ENCODE data around the gene SLC38A10. TPM values are rescaled to one million over a fixed set of nuclear protein-coding genes. Genes with fewer than 3 reads are reported as not detected.
"Not testable (repeated sequence)": the region's sequence is repeated elsewhere in the genome, so short reads cannot be mapped to it uniquely, and the experiment has no call there.

SLC38A10 gene
- polyA plus RNA-seq, 4 donors = 55.3 to 72.5 (median 58.5) TPM

- DNase-seq (ENCODE audit: low read depth in 4 of 4, low spot score in 3 of 4) = no peak
Observed at GRCh38 chr17:81234506-81234855, 60.6 kb downstream of the SLC38A10 start.

GRCh38 chr17:81233811-81234505 lies 61.1 kb downstream of the SLC38A10 start:
- DNase-seq (ENCODE audit: low read depth in 4 of 4, low spot score in 3 of 4) = no peak

GRCh38 chr17:81233316-81233715 lies 61.8 kb downstream of the SLC38A10 start:
- no peak for DNase-seq (ENCODE audit: low read depth in 4 of 4, low spot score in 3 of 4)

DNA sequence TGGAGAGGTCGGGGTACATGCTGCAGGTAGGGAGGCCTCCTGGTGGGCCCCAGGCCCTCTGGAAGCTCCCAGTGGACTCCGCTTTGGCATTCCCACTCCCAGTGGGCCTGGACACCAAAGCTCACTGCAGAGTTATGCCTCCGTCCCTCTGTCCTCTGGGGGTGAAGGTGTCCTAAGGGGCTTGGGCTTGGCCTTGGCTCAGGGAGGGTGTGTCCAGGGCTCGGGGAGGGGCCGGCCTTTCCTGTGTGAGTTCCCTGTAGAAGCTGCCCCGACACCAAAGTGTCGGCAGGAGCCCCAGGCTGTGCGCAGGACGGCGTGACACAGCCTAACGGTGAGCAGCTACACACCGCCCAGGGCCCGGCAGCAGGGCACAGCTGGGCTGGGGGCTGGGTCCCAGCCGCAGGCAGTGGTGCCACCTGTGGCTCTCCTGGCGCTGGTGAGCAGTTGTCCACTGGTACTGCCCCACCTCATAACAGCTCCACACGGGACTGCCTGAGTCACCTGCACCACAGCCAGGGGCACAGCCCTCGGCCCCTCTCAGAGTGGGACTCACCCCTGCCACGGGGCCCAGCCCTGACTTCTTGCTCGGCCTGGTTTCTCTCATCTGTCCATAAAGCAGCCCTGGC lies 62.4 kb downstream of the SLC38A10 start:
- no peak for DNase-seq (ENCODE audit: low read depth in 4 of 4, low spot score in 3 of 4)

GRCh38 chr17:81231766-81232581 lies 63.1 kb downstream of the SLC38A10 start:
- no peak for DNase-seq (ENCODE audit: low read depth in 4 of 4, low spot score in 3 of 4)

DNA sequence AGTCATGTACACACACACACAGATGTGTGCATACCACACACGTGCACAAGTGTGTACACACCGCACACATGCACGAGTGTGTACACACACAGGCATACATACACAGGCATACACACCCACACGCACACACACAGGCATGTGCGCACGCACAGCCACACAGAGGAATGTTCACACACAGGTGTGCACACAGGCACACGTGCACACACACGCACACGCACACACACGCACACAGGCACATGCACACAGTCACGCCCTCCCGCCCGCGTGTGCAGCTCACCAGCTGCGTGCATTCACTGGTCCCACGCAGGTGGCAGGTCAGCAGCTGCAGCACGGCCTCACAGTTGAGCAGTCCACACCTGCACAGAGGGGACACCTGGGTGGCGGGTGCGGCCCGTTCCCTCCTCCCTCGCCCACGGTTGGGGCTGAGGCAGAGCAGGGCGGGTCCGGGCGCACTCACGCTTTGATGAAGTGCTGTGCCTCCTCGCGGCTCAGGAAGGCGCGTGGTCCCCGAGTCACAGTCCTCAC lies 63.9 kb downstream of the SLC38A10 start:
- no peak for DNase-seq (ENCODE audit: low read depth in 4 of 4, low spot score in 3 of 4)

GRCh38 chr17:81230043-81230820 lies 64.9 kb downstream of the SLC38A10 start:
- DNase-seq (ENCODE audit: low read depth in 4 of 4, low spot score in 3 of 4) = no peak

- DNase-seq (ENCODE audit: low read depth in 4 of 4, low spot score in 3 of 4) = no peak
Observed at GRCh38 chr17:81229666-81229920, 65.5 kb downstream of the SLC38A10 start.

DNA sequence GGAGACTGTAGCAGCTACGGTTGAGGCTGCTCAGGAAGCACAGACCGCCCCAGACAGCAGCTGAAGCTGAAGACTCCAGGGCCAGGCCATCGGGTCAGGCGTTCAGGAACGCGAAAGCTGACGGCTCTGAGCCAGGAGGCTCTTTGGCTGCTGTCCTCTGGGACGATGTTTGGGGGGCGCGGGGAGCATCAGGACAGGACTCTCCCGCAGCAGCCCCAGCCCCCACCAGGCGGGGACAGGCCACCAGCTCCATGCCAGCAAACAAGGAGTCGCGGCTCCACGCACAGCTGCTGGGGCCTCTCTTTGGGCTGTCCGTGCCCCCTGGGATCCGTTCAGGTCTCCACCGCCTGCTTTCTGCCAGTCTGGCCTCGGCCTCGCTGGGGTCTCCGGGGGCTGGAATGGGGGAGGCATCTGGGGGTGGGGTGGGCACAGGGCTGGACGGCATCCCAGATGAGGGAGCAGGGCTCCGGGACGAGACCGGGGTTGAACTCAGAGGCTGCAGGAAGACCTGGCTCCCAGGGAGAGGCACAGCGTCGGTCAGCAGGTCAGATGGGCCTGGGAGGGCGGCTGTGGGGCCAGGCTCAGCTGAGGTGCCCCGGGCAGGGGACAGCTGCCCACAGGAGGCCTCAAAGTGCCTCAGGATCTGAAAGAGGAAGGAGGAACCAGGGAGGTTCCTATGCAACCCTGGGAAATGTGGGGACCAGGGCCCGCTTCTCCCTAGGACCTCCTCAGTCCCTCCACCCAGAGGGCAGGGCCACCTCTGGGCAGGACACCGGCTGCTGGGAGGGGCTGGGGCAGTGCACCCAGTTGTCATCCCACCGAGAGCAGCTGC lies 66.1 kb downstream of the SLC38A10 start:
- no peak for DNase-seq (ENCODE audit: low read depth in 4 of 4, low spot score in 3 of 4)

- DNase-seq (ENCODE audit: low read depth in 4 of 4, low spot score in 3 of 4) = no peak
Observed at GRCh38 chr17:81228420-81228819, 66.7 kb downstream of the SLC38A10 start.

DNA sequence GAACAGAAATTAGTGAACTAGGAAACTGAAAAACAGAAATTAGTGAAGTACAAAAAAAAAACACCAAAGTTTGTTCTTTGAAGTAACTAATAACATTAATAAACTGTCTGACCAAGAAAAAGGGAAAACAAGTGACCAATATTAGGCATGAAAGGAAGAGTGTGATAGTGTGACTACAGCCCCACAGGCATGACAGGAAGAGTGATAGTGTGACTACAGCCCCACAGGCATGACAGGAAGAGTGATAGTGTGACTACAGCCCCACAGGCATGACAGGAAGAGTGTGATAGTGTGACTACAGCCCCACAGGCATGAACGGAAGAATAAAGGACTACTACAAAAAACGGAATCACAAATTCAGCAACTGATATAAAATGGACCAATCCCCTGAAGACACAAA lies 67.5 kb downstream of the SLC38A10 start:
- DNase-seq (ENCODE audit: low read depth in 4 of 4, low spot score in 3 of 4) = not testable (repeated sequence)

DNA sequence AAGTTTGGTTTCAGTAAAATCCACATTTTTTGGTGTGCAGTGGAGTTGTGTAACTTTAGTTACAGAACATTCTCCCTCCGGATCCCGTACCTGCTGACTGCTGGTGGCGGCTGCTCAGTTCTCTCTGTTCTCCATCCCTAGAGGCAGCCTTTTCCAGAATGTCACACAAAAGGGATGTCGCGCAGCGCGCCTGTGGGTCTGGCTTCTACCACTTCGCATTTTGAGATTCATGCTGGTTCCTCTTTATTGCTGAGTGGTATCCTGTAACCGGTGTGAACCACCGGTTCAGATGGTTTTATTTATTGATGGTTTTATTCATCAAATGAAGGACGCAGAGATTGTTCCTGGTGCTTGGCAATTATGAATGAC lies 71.4 kb downstream of the SLC38A10 start:
- no peak for DNase-seq (ENCODE audit: low read depth in 4 of 4, low spot score in 3 of 4)

- peak; percentile 93 to 96 (median 95) for DNase-seq (ENCODE audit: low read depth in 4 of 4, low spot score in 3 of 4)
Observed at GRCh38 chr17:81222906-81223761, 72.0 kb downstream of the SLC38A10 start, which contains the start of gene CEP131. CEP131 (minus strand) TSS chr17:81222965; CDS start chr17:81220056, 2,909 bp downstream.

DNA sequence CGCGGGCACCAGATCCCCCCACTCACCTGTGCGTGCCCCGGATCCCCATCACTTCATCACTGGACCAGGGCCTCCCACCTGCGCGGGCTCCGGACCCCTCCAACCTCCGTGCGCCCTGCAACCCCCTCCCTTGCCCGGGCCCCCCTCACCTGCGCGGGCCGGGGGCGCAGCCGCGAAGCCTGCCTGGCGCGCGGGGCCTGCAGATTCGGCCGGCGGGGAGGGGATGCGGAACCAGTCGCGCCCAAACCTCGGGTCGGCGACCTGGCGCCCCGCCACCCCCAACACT lies 72.5 kb downstream of the SLC38A10 start:
- DNase-seq (ENCODE audit: low read depth in 4 of 4, low spot score in 3 of 4) = no peak

GRCh38 chr17:81221842-81222619 lies 73.1 kb downstream of the SLC38A10 start:
- DNase-seq (ENCODE audit: low read depth in 4 of 4, low spot score in 3 of 4) = no peak

GRCh38 chr17:81221371-81221841 lies 73.7 kb downstream of the SLC38A10 start:
- DNase-seq (ENCODE audit: low read depth in 4 of 4, low spot score in 3 of 4) = no peak

DNA sequence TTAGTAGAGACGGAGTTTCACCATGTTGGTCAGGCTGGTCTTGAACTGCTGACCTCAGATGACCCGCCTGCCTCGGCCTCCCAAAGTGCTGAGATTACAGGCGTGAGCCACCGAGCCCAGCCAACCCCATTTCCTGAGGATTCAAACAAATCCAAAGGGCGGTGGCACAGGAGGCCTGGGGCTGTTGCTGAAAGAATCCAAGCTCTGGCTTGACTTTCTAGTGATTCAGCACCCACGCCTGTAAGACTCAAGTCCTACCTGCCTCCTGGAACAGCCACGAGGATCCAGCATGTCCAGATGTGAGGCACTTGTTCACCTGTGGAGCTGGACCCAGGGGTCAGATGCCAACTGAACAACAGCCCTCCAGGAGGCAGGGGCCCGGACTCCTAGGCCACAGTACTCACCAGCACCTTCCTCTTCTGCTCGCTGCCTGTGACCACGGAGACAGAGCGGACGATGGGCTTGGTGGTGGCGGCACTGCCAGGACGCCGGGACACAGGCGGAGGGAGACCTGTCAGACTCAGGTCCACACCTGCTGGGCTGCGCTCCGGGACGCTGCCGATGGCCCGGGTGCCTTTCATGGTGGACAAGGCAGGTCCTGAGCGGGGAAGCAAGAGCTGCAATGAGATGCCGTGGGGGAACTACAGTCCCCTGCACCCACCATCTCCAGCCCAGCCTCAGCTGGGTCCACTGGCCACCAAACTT lies 75.5 kb downstream of the SLC38A10 start:
- no peak for DNase-seq (ENCODE audit: low read depth in 4 of 4, low spot score in 3 of 4)

DNA sequence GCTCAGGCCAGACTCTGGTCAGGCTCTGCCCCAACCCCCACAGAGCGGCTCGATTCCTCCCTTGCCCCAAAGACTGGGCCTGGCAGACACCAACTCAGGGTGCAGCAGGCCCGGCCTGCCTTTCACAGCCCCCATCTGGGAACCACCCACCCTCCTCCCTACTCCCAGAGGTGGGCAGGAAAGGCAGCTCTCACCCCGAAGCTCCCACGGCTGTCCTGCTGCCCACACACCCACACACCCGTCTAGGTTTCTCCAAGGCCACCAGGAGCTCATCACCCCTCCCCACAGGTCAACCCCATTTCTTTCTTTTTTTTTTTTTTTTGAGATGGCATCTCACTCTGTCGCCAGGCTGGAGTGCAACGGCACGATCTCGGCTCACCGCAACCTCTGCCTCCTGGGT lies 76.1 kb downstream of the SLC38A10 start:
- no peak for DNase-seq (ENCODE audit: low read depth in 4 of 4, low spot score in 3 of 4)

All from right renal pelvis (tissue), 4 donors.